Mesendoderm (in vitro differentiated cells): ENCODE results near the gene TRPM2.

Source experiments
- DNase-seq: peaks from one replicate; pipeline ENCODE4 v3.0.0; 2013
- H2AK5ac ChIP-seq: 2 replicates; pipeline ENCODE4 v1.6.1; 2013; ENCODE audit warnings: low read length, inconsistent platforms
- H2BK120ac ChIP-seq: 2 replicates; pipeline ENCODE4 v1.6.1; 2013; ENCODE audit warnings: low read depth, mild to moderate bottlenecking, low read length, moderate library complexity, mixed read lengths
- H2BK15ac ChIP-seq: replicated peaks from 2 replicates; pipeline ENCODE4 v1.6.1; 2013; ENCODE audit warnings: low read depth, mild to moderate bottlenecking, moderate library complexity
- H2BK5ac ChIP-seq: 2 replicates; pipeline ENCODE4 v1.6.1; 2013; ENCODE audit warnings: low read length, inconsistent platforms
- H3K18ac ChIP-seq: 2 replicates; pipeline ENCODE4 v1.6.1; 2013; ENCODE audit warnings: mild to moderate bottlenecking, low read length, mixed read lengths
- H3K23ac ChIP-seq: one replicate; pipeline ENCODE4 v1.6.1; 2013; ENCODE audit warnings: low read length
- H3K27ac ChIP-seq: 2 replicates; pipeline ENCODE4 v1.5.1; 2013; ENCODE audit warnings: low read depth, mild to moderate bottlenecking, inconsistent platforms, low read length, moderate library complexity
- H3K27me3 ChIP-seq: 2 replicates; pipeline ENCODE4 v1.6.1; 2013; ENCODE audit warnings: low read length, control low read depth, mild to moderate bottlenecking, inconsistent platforms; ENCODE audit not compliant: insufficient read depth, poor library complexity
- H3K36me3 ChIP-seq: 2 replicates; pipeline ENCODE4 v1.6.1; 2013; ENCODE audit warnings: low read length, inconsistent platforms; ENCODE audit not compliant: control insufficient read depth, insufficient read depth
- H3K4ac ChIP-seq: one replicate; pipeline ENCODE4 v1.6.1; 2013; ENCODE audit warnings: low read depth, mild to moderate bottlenecking, low read length, moderate library complexity
- H3K4me1 ChIP-seq: 2 replicates; pipeline ENCODE4 v1.6.1; 2013; ENCODE audit warnings: low read depth, low read length, inconsistent platforms; ENCODE audit not compliant: control insufficient read depth
- H3K4me2 ChIP-seq: 2 replicates; pipeline ENCODE4 v1.6.1; 2013; ENCODE audit warnings: low read length
- H3K4me3 ChIP-seq: 2 replicates; pipeline ENCODE4 v1.5.1; 2013; ENCODE audit warnings: mild to moderate bottlenecking, low read length
- H3K56ac ChIP-seq: one replicate; pipeline ENCODE4 v1.6.1; 2013; ENCODE audit warnings: low read length
- H3K79me1 ChIP-seq: 2 replicates; pipeline ENCODE4 v1.6.1; 2013; ENCODE audit warnings: low read length, inconsistent platforms
- H3K79me2 ChIP-seq: 2 replicates; pipeline ENCODE4 v1.6.1; 2013; ENCODE audit warnings: mild to moderate bottlenecking, low read length; ENCODE audit not compliant: control insufficient read depth, insufficient read depth
- H3K9ac ChIP-seq: 2 replicates; pipeline ENCODE4 v1.6.1; 2013; ENCODE audit warnings: low read length, inconsistent platforms
- H4K5ac ChIP-seq: one replicate; pipeline ENCODE4 v1.6.1; 2013; ENCODE audit warnings: low read length
- H4K8ac ChIP-seq: one replicate; pipeline ENCODE4 v1.6.1; 2013; ENCODE audit warnings: low read depth, mild to moderate bottlenecking, control low read depth, low read length, moderate library complexity
- WGBS: extraction: QIAGEN DNeasy Blood & Tissue Kit; methylation state at CpG from one replicate; pipeline ENCODE4 v1.1.7; 2013; ENCODE audit warnings: low lambda C conversion rate, missing lambda C conversion rate; ENCODE audit not compliant: insufficient coverage; ENCODE audit errors: extremely low coverage; 5-methylcytosine and 5-hydroxymethylcytosine counted together

Gene TRPM2

DNA sequence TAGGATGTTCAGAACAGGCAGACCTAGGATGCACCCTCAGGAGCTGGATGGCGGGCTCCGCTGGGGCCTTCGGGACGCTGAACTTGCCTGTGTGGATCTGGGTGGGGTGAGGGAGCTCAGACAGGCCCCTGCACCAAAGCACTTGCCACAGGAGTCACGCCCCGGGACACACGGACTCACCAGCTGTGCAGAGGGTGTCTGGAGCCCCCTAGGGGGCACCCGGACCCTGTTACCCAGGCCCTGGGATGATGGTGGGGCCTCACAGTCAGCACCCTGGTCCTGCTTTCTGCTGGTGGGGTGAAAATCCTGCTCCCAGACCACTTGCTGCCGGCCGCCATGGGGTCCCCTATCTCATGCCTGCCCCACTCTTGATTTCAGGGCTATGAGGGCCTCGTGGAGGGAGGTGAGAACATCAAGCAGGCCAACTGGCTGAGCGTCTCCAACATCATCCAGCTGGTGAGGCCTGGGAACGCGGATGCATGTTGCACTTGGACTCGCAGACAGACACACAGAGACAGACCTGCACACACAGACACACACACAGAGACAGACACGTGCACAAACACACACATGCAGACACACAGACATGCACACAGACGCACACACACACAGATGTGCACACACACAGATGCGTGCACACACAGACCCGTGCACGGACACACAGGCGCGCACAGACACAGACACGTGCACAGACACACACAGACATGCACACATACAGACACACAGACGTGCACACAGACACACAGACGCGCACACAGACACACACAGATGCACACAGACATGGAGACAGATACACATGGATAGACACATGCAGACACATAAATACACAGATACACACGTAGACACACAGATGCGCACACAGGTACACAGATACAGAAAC is 42.6 kb upstream of the TRPM2 start:
- H3K9ac ChIP-seq = no peak overlapping the region
- no peak overlapping the region for H2AK5ac ChIP-seq
- no peaks in the 10 kb centered on the region for H3K79me2 ChIP-seq
- WGBS = no CpG with 5 or more reads among the region's 28 CpGs
- H4K8ac ChIP-seq = no peak overlapping the region
- H3K4me1 ChIP-seq = no peaks in the 10 kb centered on the region
- no peak overlapping the region for H3K18ac ChIP-seq
- DNase-seq = no peak
- H3K36me3 ChIP-seq = peaks cover 5% of the 10 kb centered on the region
- no peak overlapping the region for H4K5ac ChIP-seq
- no peak overlapping the region for H3K4me2 ChIP-seq
- H3K79me1 ChIP-seq = peaks cover 1% of the 10 kb centered on the region
- H2BK5ac ChIP-seq = no peak overlapping the region
- no peak overlapping the region for H3K56ac ChIP-seq
- H3K23ac ChIP-seq = no peak overlapping the region
- no peak overlapping the region for H2BK15ac ChIP-seq
- H3K27ac ChIP-seq = no peak overlapping the region
- H3K4ac ChIP-seq = no peak overlapping the region
- no peak overlapping the region for H2BK120ac ChIP-seq
- H3K27me3 ChIP-seq = no peaks in the 10 kb centered on the region
- H3K4me3 ChIP-seq = no peak overlapping the region

DNA sequence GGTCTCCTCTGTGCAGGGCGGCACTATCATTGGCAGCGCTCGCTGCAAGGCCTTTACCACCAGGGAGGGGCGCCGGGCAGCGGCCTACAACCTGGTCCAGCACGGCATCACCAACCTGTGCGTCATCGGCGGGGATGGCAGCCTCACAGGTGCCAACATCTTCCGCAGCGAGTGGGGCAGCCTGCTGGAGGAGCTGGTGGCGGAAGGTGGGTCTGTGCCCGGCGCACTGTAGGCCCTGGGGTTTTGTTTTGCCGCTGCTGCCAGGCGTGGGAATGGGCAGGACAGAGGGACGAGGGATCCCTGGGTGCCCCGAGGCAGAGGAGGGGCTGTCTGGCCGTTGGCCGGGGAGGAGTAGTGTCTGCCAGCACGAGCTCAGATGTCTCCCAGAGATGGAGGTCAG is 41.3 kb upstream of the TRPM2 start:
- Histone ChIP-seq H4K5ac (no peak overlapping the region), H3K79me2 (no peaks in the 10 kb centered on the region), H3K27me3 (no peaks in the 10 kb centered on the region), H2BK15ac (no peak overlapping the region), H2BK5ac (no peak overlapping the region), H3K27ac (no peak overlapping the region), H3K4ac (no peak overlapping the region), H3K36me3 (peaks cover 5% of the 10 kb centered on the region), H3K18ac (no peak overlapping the region), H2BK120ac (no peak overlapping the region), H2AK5ac (no peak overlapping the region), H3K4me1 (no peaks in the 10 kb centered on the region), H3K4me3 (no peak overlapping the region), H4K8ac (no peak overlapping the region), H3K9ac (no peak overlapping the region), H3K4me2 (no peak overlapping the region), H3K56ac (no peak overlapping the region), H3K23ac (no peak overlapping the region), H3K79me1 (peaks cover 1% of the 10 kb centered on the region)
- no CpG with 5 or more reads among the region's 22 CpGs for WGBS
- DNase-seq = no peak

GRCh38 chr21:44312716-44313115 is 40.7 kb upstream of the TRPM2 start:
- H4K5ac ChIP-seq = no peak overlapping the region
- no peak overlapping the region for H3K4me3 ChIP-seq
- no peaks in the 10 kb centered on the region for H3K79me2 ChIP-seq
- no peak overlapping the region for H3K23ac ChIP-seq
- H3K27ac ChIP-seq = no peak overlapping the region
- H3K79me1 ChIP-seq = peaks cover 1% of the 10 kb centered on the region
- DNase-seq = no peak
- H3K4me1 ChIP-seq = no peaks in the 10 kb centered on the region
- no peak overlapping the region for H3K18ac ChIP-seq
- H2AK5ac ChIP-seq = no peak overlapping the region
- no peak overlapping the region for H4K8ac ChIP-seq
- no peak overlapping the region for H3K9ac ChIP-seq
- H3K4me2 ChIP-seq = no peak overlapping the region
- no CpG with 5 or more reads among the region's 19 CpGs for WGBS
- no peak overlapping the region for H3K4ac ChIP-seq
- no peak overlapping the region for H3K56ac ChIP-seq
- peaks cover 3% of the 10 kb centered on the region for H3K36me3 ChIP-seq
- H2BK120ac ChIP-seq = no peak overlapping the region
- no peak overlapping the region for H2BK15ac ChIP-seq
- no peaks in the 10 kb centered on the region for H3K27me3 ChIP-seq
- no peak overlapping the region for H2BK5ac ChIP-seq

- H2BK5ac ChIP-seq = no peak overlapping the region
- no peak overlapping the region for H3K23ac ChIP-seq
- H3K18ac ChIP-seq = no peak overlapping the region
- H2BK15ac ChIP-seq = no peak overlapping the region
- H2BK120ac ChIP-seq = no peak overlapping the region
- peaks cover 1% of the 10 kb centered on the region for H3K79me1 ChIP-seq
- H3K4me1 ChIP-seq = no peaks in the 10 kb centered on the region
- no peak overlapping the region for H3K4me3 ChIP-seq
- no peak overlapping the region for H3K56ac ChIP-seq
- peaks cover 3% of the 10 kb centered on the region for H3K36me3 ChIP-seq
- H4K5ac ChIP-seq = no peak overlapping the region
- no peak overlapping the region for H3K9ac ChIP-seq
- H3K4ac ChIP-seq = no peak overlapping the region
- no peak overlapping the region for H2AK5ac ChIP-seq
- no peaks in the 10 kb centered on the region for H3K27me3 ChIP-seq
- H3K4me2 ChIP-seq = no peak overlapping the region
- no peak overlapping the region for H3K27ac ChIP-seq
- H3K79me2 ChIP-seq = no peaks in the 10 kb centered on the region
- WGBS = no CpG with 5 or more reads among the region's 13 CpGs
- no peak for DNase-seq
- H4K8ac ChIP-seq = no peak overlapping the region
These were observed 40.0 kb upstream of the TRPM2 start for GRCh38 chr21:44313451-44313850.

GRCh38 chr21:44314128-44314527 is 39.3 kb upstream of the TRPM2 start:
- Histone ChIP-seq H3K18ac (no peak overlapping the region), H2BK5ac (no peak overlapping the region), H3K27ac (no peak overlapping the region), H3K56ac (no peak overlapping the region), H3K23ac (no peak overlapping the region), H4K8ac (no peak overlapping the region), H2AK5ac (no peak overlapping the region), H3K4ac (no peak overlapping the region), H3K79me1 (no peaks in the 10 kb centered on the region), H3K36me3 (peaks cover 3% of the 10 kb centered on the region), H3K4me2 (no peak overlapping the region), H3K4me3 (no peak overlapping the region), H3K79me2 (no peaks in the 10 kb centered on the region), H4K5ac (no peak overlapping the region), H3K4me1 (no peaks in the 10 kb centered on the region), H2BK15ac (no peak overlapping the region), H3K27me3 (no peaks in the 10 kb centered on the region), H3K9ac (no peak overlapping the region), H2BK120ac (no peak overlapping the region)
- no CpG with 5 or more reads among the region's 15 CpGs for WGBS
- DNase-seq = no peak

GRCh38 chr21:44314561-44314960 is 38.9 kb upstream of the TRPM2 start:
- Histone ChIP-seq H3K27ac (no peak overlapping the region), H3K18ac (no peak overlapping the region), H3K4ac (no peak overlapping the region), H3K4me3 (no peak overlapping the region), H2BK5ac (no peak overlapping the region), H2AK5ac (no peak overlapping the region), H3K79me1 (no peaks in the 10 kb centered on the region), H3K56ac (no peak overlapping the region), H2BK120ac (no peak overlapping the region), H3K79me2 (no peaks in the 10 kb centered on the region), H3K36me3 (peaks cover 3% of the 10 kb centered on the region), H4K5ac (no peak overlapping the region), H3K27me3 (no peaks in the 10 kb centered on the region), H3K9ac (no peak overlapping the region), H3K4me2 (no peak overlapping the region), H3K23ac (no peak overlapping the region), H3K4me1 (no peaks in the 10 kb centered on the region), H2BK15ac (no peak overlapping the region), H4K8ac (no peak overlapping the region)
- no peak for DNase-seq
- no CpG with 5 or more reads among the region's 11 CpGs for WGBS
